BJ (cell line): ENCODE results near the gene RAPGEF5. TPM values are rescaled to one million over a fixed set of nuclear protein-coding genes. Genes with fewer than 3 reads are reported as not detected.

Experiments used
- CTCF ChIA-PET: fragments of 350-600 bp; formaldehyde crosslinking; extraction: SDS; loops from one replicate; lab custom pipeline; 2021; ENCODE audit warnings: antibody characterized with exemption, inconsistent platforms; lab: Yijun Ruan, JAX
- POLR2A ChIA-PET: fragments of 300-600 bp; sonication (Branson Sonifier 250); formaldehyde crosslinking; extraction: SDS; loops from one replicate; lab custom pipeline; 2021; ENCODE audit warnings: antibody characterized with exemption; lab: Charles Lee
- DNase-seq: peaks from one replicate; pipeline ENCODE4 v3.0.0-alpha.2; 2011; ENCODE audit warnings: low read depth
- H3K27me3 ChIP-seq: 2 replicates; pipeline ENCODE4 v1.6.0; 2011; ENCODE audit warnings: low read length; ENCODE audit not compliant: control insufficient read depth, insufficient read depth
- H3K36me3 ChIP-seq: 2 replicates; pipeline ENCODE4 v1.5.1; 2011; ENCODE audit warnings: low read length; ENCODE audit not compliant: control insufficient read depth, insufficient read depth
- H3K4me3 ChIP-seq: 2 replicates; pipeline ENCODE4 v1.5.1; 2011; ENCODE audit warnings: low read depth, mild to moderate bottlenecking, control low read depth, low read length
- polyA plus RNA-seq: library from polyadenylated mRNA; depleted of rRNA; stranded (reverse); fragments of >200 nt; gene quantifications from 2 replicates; pipeline ENCODE4 v1.2.3, GENCODE V29; 2011
- TF ChIP-seq, protein P1 (sequence below): IDR thresholded peaks from 2 replicates; pipeline ENCODE4 v1.5.1; 2011; ENCODE audit warnings: low read depth, mild to moderate bottlenecking, control low read depth, inconsistent platforms, low read length, moderate library complexity; ENCODE audit not compliant: insufficient read depth

Gene RAPGEF5
- polyA plus RNA-seq, 1 experiment = not detected

DNA sequence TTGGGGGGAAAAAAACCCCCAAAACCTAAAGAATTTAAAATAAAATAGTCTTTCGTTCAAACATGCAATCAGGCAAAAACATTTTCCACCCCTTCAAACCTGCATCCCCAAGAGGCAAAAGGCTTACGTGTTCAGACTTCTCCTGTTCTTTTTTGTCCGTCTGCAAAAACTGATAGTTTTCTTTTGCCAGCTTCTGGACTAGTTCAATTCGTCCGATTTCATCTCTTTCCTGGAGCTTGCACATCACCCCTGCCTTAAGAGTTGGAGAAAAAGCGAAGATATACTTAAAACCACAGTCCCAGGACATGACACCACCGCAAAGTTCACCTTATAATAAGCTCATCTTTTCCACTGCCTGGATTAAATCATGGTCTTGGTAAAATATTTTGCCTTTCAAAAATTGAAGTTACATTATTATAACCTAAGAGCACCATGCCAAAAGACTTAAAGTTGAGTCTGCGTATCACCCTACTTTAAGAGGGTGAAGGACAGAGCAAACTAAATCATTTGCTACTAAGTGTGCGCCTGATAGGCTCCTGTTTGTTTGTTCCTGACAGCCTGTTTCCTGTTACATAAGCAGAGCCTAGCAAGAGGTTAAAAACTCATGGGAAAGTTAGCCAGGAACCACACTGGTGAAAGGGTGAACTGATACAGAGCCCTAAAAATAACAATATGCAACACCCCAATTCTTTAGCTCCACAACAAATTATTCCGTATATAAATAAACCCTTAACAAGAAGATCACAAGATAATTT, 137.0 kb downstream of the RAPGEF5 start:
- ChIA-PET CTCF (no interaction called here), POLR2A (no interaction called here)
- DNase-seq = no peak
- TF ChIP-seq, protein P1, sequence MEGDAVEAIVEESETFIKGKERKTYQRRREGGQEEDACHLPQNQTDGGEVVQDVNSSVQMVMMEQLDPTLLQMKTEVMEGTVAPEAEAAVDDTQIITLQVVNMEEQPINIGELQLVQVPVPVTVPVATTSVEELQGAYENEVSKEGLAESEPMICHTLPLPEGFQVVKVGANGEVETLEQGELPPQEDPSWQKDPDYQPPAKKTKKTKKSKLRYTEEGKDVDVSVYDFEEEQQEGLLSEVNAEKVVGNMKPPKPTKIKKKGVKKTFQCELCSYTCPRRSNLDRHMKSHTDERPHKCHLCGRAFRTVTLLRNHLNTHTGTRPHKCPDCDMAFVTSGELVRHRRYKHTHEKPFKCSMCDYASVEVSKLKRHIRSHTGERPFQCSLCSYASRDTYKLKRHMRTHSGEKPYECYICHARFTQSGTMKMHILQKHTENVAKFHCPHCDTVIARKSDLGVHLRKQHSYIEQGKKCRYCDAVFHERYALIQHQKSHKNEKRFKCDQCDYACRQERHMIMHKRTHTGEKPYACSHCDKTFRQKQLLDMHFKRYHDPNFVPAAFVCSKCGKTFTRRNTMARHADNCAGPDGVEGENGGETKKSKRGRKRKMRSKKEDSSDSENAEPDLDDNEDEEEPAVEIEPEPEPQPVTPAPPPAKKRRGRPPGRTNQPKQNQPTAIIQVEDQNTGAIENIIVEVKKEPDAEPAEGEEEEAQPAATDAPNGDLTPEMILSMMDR = no peak
- Histone ChIP-seq H3K27me3 (no peaks in the 10 kb centered on the region), H3K36me3 (no peaks in the 10 kb centered on the region), H3K4me3 (no peak overlapping the region)

DNA sequence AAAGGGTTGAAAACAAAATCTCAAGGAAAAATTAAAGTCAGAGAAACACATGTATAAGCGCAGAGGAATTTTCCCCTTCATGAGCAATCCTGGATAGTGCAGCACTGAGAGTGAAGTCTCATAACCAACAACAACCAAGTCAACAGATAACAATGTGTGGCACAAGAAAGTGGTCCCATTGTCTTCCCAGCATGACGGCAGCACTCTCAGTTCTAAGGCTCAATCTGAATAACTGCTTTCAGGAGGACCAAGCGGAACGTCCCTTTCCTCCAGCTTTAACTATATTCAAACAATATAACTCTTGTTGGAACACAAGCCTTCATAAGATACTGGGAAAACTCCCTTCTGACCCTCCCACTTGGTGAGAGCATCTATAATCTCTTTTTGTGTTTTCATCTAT, 137.9 kb downstream of the RAPGEF5 start:
- Histone ChIP-seq H3K4me3 (no peak overlapping the region), H3K36me3 (no peaks in the 10 kb centered on the region), H3K27me3 (no peaks in the 10 kb centered on the region)
- TF ChIP-seq, protein P1 = no peak
- DNase-seq = no peak
- POLR2A ChIA-PET = no interaction called here
- CTCF ChIA-PET = no interaction called here

DNA sequence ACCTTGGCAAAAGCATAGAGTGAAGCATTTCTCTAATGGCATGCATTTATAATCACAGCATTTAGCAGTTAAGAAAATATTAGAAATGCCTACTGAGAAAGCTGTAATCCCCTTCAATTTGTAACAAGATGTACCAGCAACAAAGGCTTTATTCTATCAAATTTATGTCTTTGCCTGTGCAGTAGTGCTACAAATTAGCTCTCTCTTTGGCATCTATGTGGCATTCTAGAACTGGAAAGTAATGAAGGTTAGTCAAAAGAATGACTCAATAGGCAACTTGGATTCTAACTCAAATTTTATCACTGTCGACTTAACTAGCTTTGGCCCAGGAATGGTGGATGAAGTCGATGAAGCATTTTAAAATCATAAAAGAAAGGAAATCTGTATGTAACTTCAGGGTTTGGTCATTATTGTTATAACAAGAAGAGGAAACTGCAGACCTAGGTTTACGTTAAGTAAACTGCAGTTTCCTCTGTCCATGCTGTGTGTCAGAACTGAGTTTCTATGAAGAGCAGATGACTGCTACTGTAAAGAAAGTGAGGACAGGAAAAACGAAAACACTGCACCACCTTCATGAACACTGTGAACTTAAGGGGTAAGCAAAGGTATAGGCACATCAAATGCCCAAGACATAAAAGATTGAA, 140.0 kb downstream of the RAPGEF5 start:
- Histone ChIP-seq H3K4me3 (no peak overlapping the region), H3K36me3 (no peaks in the 10 kb centered on the region), H3K27me3 (no peaks in the 10 kb centered on the region)
- no peak for DNase-seq
- ChIA-PET POLR2A (no interaction called here), CTCF (interaction anchor here (0.6 kb wide), 1 partner anchor 264 kb away, joined by 3 read pairs; no protein-coding TSS in a partner anchor)
- TF ChIP-seq, protein P1 = no peak

DNA sequence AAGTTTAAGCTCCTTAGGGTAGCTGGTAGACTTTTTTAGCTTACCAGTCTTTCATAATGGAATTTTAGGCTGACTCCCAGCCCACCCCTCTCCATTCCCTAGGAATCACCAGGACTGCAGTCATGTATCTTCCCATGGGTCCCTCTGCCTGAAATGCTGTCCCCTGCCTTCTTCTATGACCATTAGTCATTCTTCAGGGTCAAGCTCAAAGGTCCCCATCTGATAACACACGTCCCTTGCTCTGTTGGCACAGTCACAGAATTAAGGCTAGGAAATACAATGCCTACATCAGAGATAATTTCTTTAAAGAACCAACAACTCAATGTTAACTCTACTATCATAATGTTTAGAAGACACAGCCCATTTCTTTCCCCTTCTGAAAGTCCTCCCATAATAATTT, 140.6 kb downstream of the RAPGEF5 start:
- Histone ChIP-seq H3K27me3 (no peaks in the 10 kb centered on the region), H3K4me3 (no peak overlapping the region), H3K36me3 (no peaks in the 10 kb centered on the region)
- ChIA-PET CTCF (no interaction called here), POLR2A (no interaction called here)
- TF ChIP-seq, protein P1 = no peak
- DNase-seq = no peak

DNA sequence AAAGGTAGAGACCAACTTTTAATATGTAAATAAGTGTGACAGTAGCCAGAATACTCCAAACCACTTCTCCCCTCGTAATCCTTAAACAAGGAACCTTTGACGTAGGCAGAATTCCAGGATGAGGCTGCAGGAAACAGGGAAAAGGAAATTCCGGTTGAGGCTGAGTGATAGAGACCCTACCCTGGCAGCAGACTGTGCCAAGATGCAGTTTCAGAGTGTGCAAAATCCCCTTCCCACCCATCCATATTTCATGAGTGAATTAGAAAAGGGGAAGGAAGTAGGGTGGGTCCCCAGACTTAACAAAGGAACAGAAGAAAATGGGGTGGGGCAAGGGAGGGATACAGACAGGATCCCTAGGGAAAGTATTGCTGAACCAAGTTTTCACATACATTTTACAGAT, 143.0 kb downstream of the RAPGEF5 start:
- POLR2A ChIA-PET = no interaction called here
- TF ChIP-seq, protein P1 = no peak
- Histone ChIP-seq H3K36me3 (no peaks in the 10 kb centered on the region), H3K4me3 (no peak overlapping the region), H3K27me3 (no peaks in the 10 kb centered on the region)
- no peak for DNase-seq
- CTCF ChIA-PET = no interaction called here
